ENCODE results near the gene RNU5D-1. TPM values are rescaled to one million over a fixed set of nuclear protein-coding genes. Genes with fewer than 3 reads are reported as not detected.

Gene RNU5D-1
- total and polyA plus RNA-seq, 8 donors, result 3.4 to 4.7 TPM; not detected in 6

- Histone ChIP-seq H3K27me3 (no peaks in the 10 kb centered on the region), H3K36me3 (no peaks in the 10 kb centered on the region), H3K9me3 (no peaks in the 10 kb centered on the region), H3K27ac (no peak overlapping the region), H3K4me1 (peaks cover 0 to 7% of the 10 kb centered on the region in 2 donors), H3K4me3 (no peak overlapping the region)
- no peak for DNase-seq
- no peak for TF ChIP-seq CTCF (IDR thresholded peaks at IDR 0.05)
- intact Hi-C loops (cut with DNase I), result no loop called here
- ATAC-seq, result no peak
These were observed 36.0 kb downstream of the RNU5D-1 start for GRCh38 chr1:44694863-44695478.

- TF ChIP-seq CTCF (IDR thresholded peaks at IDR 0.05), result no peak
- no peaks in the 10 kb centered on the region for H3K36me3 ChIP-seq
These were observed 37.1 kb downstream of the RNU5D-1 start for GRCh38 chr1:44693900-44694299.

GRCh38 chr1:44693159-44693558, 37.8 kb downstream of the RNU5D-1 start:
- no peaks in the 10 kb centered on the region for H3K9me3 ChIP-seq
- no peak overlapping the region for H3K4me3 ChIP-seq
- peak in 1 of 4 donors; percentile 17 for DNase-seq
- no peak overlapping the region for H3K27ac ChIP-seq
- peaks cover 0 to 7% of the 10 kb centered on the region in 2 donors for H3K4me1 ChIP-seq
- H3K27me3 ChIP-seq, result no peaks in the 10 kb centered on the region
- no peak for ATAC-seq
- intact Hi-C loops (cut with DNase I), result no loop called here
- TF ChIP-seq CTCF (IDR thresholded peaks at IDR 0.05), result no peak
- no peaks in the 10 kb centered on the region for H3K36me3 ChIP-seq

More at GRCh38 chr1:44693900-44694299, 37.1 kb downstream of the RNU5D-1 start:
- Histone ChIP-seq H3K4me3 (no peak overlapping the region), H3K9me3 (no peaks in the 10 kb centered on the region), H3K27me3 (no peaks in the 10 kb centered on the region), H3K4me1 (peaks cover 0 to 7% of the 10 kb centered on the region in 2 donors), H3K27ac (no peak overlapping the region)
- ATAC-seq (no peak), DNase-seq (no peak)
- intact Hi-C loops (cut with DNase I), result no loop called here

- DNase-seq, result no peak
- no peak for ATAC-seq
- no peak overlapping the region for H3K4me3 ChIP-seq
- H3K9me3 ChIP-seq, result no peaks in the 10 kb centered on the region
- H3K27me3 ChIP-seq, result no peaks in the 10 kb centered on the region
- peaks cover 0 to 14% of the 10 kb centered on the region in 2 donors for H3K4me1 ChIP-seq
- intact Hi-C loops (cut with DNase I), result no loop called here
- H3K27ac ChIP-seq, result peak overlapping the region in 1 of 2 donors; percentile 30
- H3K36me3 ChIP-seq, result no peaks in the 10 kb centered on the region
- no peak for TF ChIP-seq CTCF (IDR thresholded peaks at IDR 0.05)
These were observed 41.6 kb downstream of the RNU5D-1 start for GRCh38 chr1:44689447-44689765.

- peak overlapping the region in 1 of 2 donors; percentile 30 for H3K27ac ChIP-seq
- no peaks in the 10 kb centered on the region for H3K9me3 ChIP-seq
- H3K27me3 ChIP-seq, result no peaks in the 10 kb centered on the region
- intact Hi-C loops (cut with DNase I), result no loop called here
- peaks cover 0 to 17% of the 10 kb centered on the region in 2 donors for H3K4me1 ChIP-seq
- H3K4me3 ChIP-seq, result no peak overlapping the region
- TF ChIP-seq CTCF (IDR thresholded peaks at IDR 0.05), result no peak
- H3K36me3 ChIP-seq, result no peaks in the 10 kb centered on the region
- DNase-seq, result peak in 1 of 4 donors; percentile 40
- peak; percentile 82 for ATAC-seq
These were observed 42.1 kb downstream of the RNU5D-1 start for GRCh38 chr1:44688760-44689446.
